Measurements from ENCODE around the gene PROSER2. TPM values are rescaled to one million over a fixed set of nuclear protein-coding genes. Genes with fewer than 3 reads are reported as not detected.

The PROSER2 gene
- total RNA-seq, 1 experiment from 2014 or later, result 10.6 TPM

DNA sequence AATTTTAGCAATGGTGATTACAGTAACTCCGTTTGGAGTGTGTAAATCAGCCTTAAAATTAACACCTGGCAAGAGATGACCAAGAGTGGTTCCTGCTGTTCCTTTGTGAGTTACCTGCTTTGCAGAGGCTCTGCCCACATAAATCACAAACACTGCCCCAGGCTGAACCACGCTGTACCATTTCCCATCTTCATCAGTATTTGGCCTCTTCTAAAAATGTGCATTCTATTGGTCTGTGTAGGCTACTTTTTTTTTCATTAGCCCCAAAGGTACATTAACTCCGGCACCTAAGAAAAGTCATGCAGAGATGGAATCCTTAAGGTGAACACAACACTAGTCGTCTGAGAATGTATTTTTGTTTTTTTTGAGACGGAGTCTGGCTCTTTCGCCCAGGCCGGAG lies 96.1 kb downstream of the PROSER2 start:
- DNase-seq, result no peak
- peaks cover 25 to 39% (median 33%) of the 10 kb centered on the region in 3 experiments; a peak in 6 of 7 replicates for H3K36me3 Mint-ChIP-seq (ENCODE audit: insufficient read depth in 1 of 3, low read depth in 3 of 3)
- peak overlapping the region in 2 of 3 experiments; percentile 20 to 70; a peak in 1 of 7 replicates for H3K27ac Mint-ChIP-seq
- Histone ChIP-seq H2AFZ (ENCODE audit: low read length) (no peak overlapping the region), H4K8ac (replicated peaks; ENCODE audit: insufficient read length, low read depth, low read length) (no peak overlapping the region), H2BK20ac (ENCODE audit: low read depth, low read length, poor library complexity, severe bottlenecking) (no peak overlapping the region), H3K4me2 (ENCODE audit: insufficient read depth, insufficient read length, low read length) (no peak overlapping the region), H3K27me3 (ENCODE audit: insufficient read depth, low read length) (no peaks in the 10 kb centered on the region), H2AK5ac (ENCODE audit: insufficient read length, low read length) (no peak overlapping the region), H2BK5ac (ENCODE audit: insufficient read length, low read length) (no peak overlapping the region), H3K14ac (ENCODE audit: insufficient read depth, low read length) (no peak overlapping the region), H2BK120ac (ENCODE audit: low read depth, low read length, poor library complexity, severe bottlenecking) (no peak overlapping the region), H3K79me2 (ENCODE audit: insufficient read depth, low read length) (no peaks in the 10 kb centered on the region), H3T11ph (ENCODE audit: low read length) (no peak overlapping the region), H3K27ac (ENCODE audit: insufficient read length, low read depth, low read length) (no peak overlapping the region), H3K23me2 (ENCODE audit: insufficient read length, low read depth, low read length, poor library complexity, severe bottlenecking) (no peaks in the 10 kb centered on the region), H4K91ac (ENCODE audit: insufficient read length, low read depth, low read length) (no peak overlapping the region), H3K23ac (ENCODE audit: insufficient read length, low read depth, low read length) (no peak overlapping the region), H4K5ac (ENCODE audit: insufficient read length, low read depth, low read length) (no peak overlapping the region), H3K18ac (ENCODE audit: insufficient read length, low read depth, low read length) (no peak overlapping the region), H3K4ac (ENCODE audit: low read depth, low read length) (no peak overlapping the region), H2BK15ac (ENCODE audit: low read depth, low read length) (no peak overlapping the region), H4K20me1 (ENCODE audit: control insufficient read depth, insufficient read depth, insufficient read length) (no peaks in the 10 kb centered on the region), H3K79me1 (ENCODE audit: insufficient read depth, low read depth, low read length, poor library complexity, severe bottlenecking) (no peaks in the 10 kb centered on the region), H3K9ac (ENCODE audit: extremely low read depth, insufficient read length, low read length) (no peak overlapping the region), H3K56ac (ENCODE audit: insufficient read length, low read depth, low read length) (no peak overlapping the region), H3K4me1 (ENCODE audit: insufficient read depth, low read length) (no peaks in the 10 kb centered on the region; the same call in 1 of the 2 replicates), H2BK12ac (ENCODE audit: insufficient read length, low read depth, low read length) (no peak overlapping the region), H3K9me3 (ENCODE audit: control insufficient read depth, low read depth, low read length) (no peaks in the 10 kb centered on the region)
- peaks cover 24 to 31% of the 10 kb centered on the region in 2 experiments for H3K4me1 Mint-ChIP-seq
- no peaks in the 10 kb centered on the region for H3K9me3 Mint-ChIP-seq
- TF ChIP-seq, protein P1, sequence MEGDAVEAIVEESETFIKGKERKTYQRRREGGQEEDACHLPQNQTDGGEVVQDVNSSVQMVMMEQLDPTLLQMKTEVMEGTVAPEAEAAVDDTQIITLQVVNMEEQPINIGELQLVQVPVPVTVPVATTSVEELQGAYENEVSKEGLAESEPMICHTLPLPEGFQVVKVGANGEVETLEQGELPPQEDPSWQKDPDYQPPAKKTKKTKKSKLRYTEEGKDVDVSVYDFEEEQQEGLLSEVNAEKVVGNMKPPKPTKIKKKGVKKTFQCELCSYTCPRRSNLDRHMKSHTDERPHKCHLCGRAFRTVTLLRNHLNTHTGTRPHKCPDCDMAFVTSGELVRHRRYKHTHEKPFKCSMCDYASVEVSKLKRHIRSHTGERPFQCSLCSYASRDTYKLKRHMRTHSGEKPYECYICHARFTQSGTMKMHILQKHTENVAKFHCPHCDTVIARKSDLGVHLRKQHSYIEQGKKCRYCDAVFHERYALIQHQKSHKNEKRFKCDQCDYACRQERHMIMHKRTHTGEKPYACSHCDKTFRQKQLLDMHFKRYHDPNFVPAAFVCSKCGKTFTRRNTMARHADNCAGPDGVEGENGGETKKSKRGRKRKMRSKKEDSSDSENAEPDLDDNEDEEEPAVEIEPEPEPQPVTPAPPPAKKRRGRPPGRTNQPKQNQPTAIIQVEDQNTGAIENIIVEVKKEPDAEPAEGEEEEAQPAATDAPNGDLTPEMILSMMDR (conservative IDR thresholded peaks at IDR 0.05), result no peak
- H3K4me3 Mint-ChIP-seq, result no peak overlapping the region
- H3K27me3 Mint-ChIP-seq (ENCODE audit: low read depth), result no peaks in the 10 kb centered on the region
- whole genome bisulfite sequencing (ENCODE audit: extremely low coverage, insufficient read length, low lambda C conversion rate), result no CpG with 5 or more reads among the region's 7 CpGs

Other genes with a start within 250 kb of the PROSER2 start
- gene USP6NL, start 211.7 kb upstream of the PROSER2 start, total RNA-seq (2021), result 27.7 and 28.3 TPM in 2 replicates
- 8.0 and 9.3 TPM in 2 replicates for gene ECHDC3, start 81.0 kb upstream of the PROSER2 start, total RNA-seq (2021)
- 34.1 and 34.6 TPM in 2 replicates for gene UPF2, start 219.5 kb downstream of the PROSER2 start, total RNA-seq (2021)
- 53.2 and 53.5 TPM in 2 replicates for gene DHTKD1, start 245.6 kb downstream of the PROSER2 start, total RNA-seq (2021)